IMR-90 (cell line): ENCODE measurements around the gene ADM5. TPM values are rescaled to one million over a fixed set of nuclear protein-coding genes. Genes with fewer than 3 reads are reported as not detected.
A peak's percentile ranks its signal among the peaks of the same experiment; 100 is the strongest.

Experiments
- ATAC-seq: fragments of 200-7000 bp; cut with Tn5 transposase; 2 replicates; pipeline ENCODE4 v1.9.1; 2020; ENCODE audit warnings: low read depth, mild to moderate bottlenecking, moderate library complexity
- BruUV-seq: library from RNA; stranded (reverse); fragments of 400-500 nt; replicated peaks from 2 replicates; lab custom pipeline; 2021; lab: Mats Ljungman, UMichigan
- CTCF ChIA-PET: fragments of 300-600 bp; formaldehyde crosslinking; extraction: SDS; loops from one replicate; lab custom pipeline; 2021; ENCODE audit warnings: antibody characterized with exemption; lab: Yijun Ruan, JAX
- POLR2A ChIA-PET: fragments of 300-600 bp; sonication (Branson Sonifier 250); formaldehyde crosslinking; loops from one replicate; lab custom pipeline; 2022; ENCODE audit warnings: antibody characterized with exemption; ENCODE audit not compliant: unreplicated experiment; lab: Charles Lee
- DNase-seq: peaks from one replicate; pipeline ENCODE4 v3.0.0; 2013
- H2AFZ ChIP-seq: replicated peaks from 2 replicates; pipeline ENCODE3; 2013; ENCODE audit warnings: low read length, mild to moderate bottlenecking; ENCODE audit not compliant: poor library complexity
- H2AK5ac ChIP-seq: 2 replicates; pipeline ENCODE4 v1.6.1; 2013; ENCODE audit warnings: low read depth, low read length, inconsistent platforms
- H2AK9ac ChIP-seq: replicated peaks from 2 replicates; pipeline ENCODE3; 2013; ENCODE audit warnings: mild to moderate bottlenecking, low read depth, low read length, moderate library complexity; ENCODE audit not compliant: poor library complexity
- H2BK120ac ChIP-seq: 2 replicates; pipeline ENCODE4 v1.6.1; 2013; ENCODE audit warnings: low read depth, low read length, inconsistent platforms
- H2BK15ac ChIP-seq: 3 replicates; pipeline ENCODE4 v1.6.1; 2013; ENCODE audit warnings: low read depth, low read length, inconsistent platforms
- H2BK20ac ChIP-seq: 2 replicates; pipeline ENCODE4 v1.6.1; 2013; ENCODE audit warnings: low read depth, mild to moderate bottlenecking, inconsistent platforms, low read length, moderate library complexity
- H2BK5ac ChIP-seq: 2 replicates; pipeline ENCODE4 v1.6.1; 2013; ENCODE audit warnings: mild to moderate bottlenecking, low read depth, low read length, inconsistent platforms; ENCODE audit not compliant: poor library complexity, severe bottlenecking
- H3K14ac ChIP-seq: replicated peaks from 2 replicates; pipeline ENCODE4 v1.6.1; 2013; ENCODE audit warnings: low read depth, low read length, inconsistent platforms
- H3K18ac ChIP-seq: 2 replicates; pipeline ENCODE4 v1.6.1; 2013; ENCODE audit warnings: low read depth, low read length, control low read depth
- H3K23ac ChIP-seq: 2 replicates; pipeline ENCODE4 v1.6.1; 2013; ENCODE audit warnings: low read depth, low read length, inconsistent platforms
- H3K27ac ChIP-seq: 2 replicates; pipeline ENCODE4 v1.5.1; 2013; ENCODE audit warnings: mild to moderate bottlenecking, control low read depth, low read length; ENCODE audit not compliant: insufficient read depth
- H3K27me3 ChIP-seq: 2 replicates; pipeline ENCODE4 v1.6.1; 2013; ENCODE audit warnings: low read length; ENCODE audit not compliant: control insufficient read depth, insufficient read depth
- H3K36me3 ChIP-seq: 2 replicates; pipeline ENCODE4 v1.6.1; 2013; ENCODE audit warnings: low read length, mixed read lengths; ENCODE audit not compliant: control insufficient read depth, insufficient read depth
- H3K4ac ChIP-seq: 2 replicates; pipeline ENCODE4 v1.6.1; 2013; ENCODE audit warnings: low read depth, low read length, inconsistent platforms
- H3K4me1 ChIP-seq: 2 replicates; pipeline ENCODE4 v1.6.1; 2013; ENCODE audit warnings: low read length, mixed read lengths; ENCODE audit not compliant: control insufficient read depth, insufficient read depth
- H3K4me2 ChIP-seq: 2 replicates; pipeline ENCODE4 v1.6.1; 2013; ENCODE audit warnings: low read depth, mild to moderate bottlenecking, control low read depth, low read length, moderate library complexity
- H3K4me3 ChIP-seq: 2 replicates; pipeline ENCODE4 v1.5.1; 2013; ENCODE audit warnings: low read depth, mild to moderate bottlenecking, control low read depth, low read length, moderate library complexity; ENCODE audit not compliant: insufficient read depth
- H3K56ac ChIP-seq: 2 replicates; pipeline ENCODE4 v1.6.1; 2013; ENCODE audit warnings: low read length, inconsistent platforms; ENCODE audit not compliant: insufficient read depth; ENCODE audit errors: extremely low read depth
- H3K79me1 ChIP-seq, 2 experiments: 2 replicates each; pipeline ENCODE4 v1.6.1; 2013; ENCODE audit warnings: low read length in 2 of 2, inconsistent platforms in 1 of 2, low read depth in 1 of 2
- H3K9ac ChIP-seq: 2 replicates; pipeline ENCODE4 v1.6.1; 2013; ENCODE audit warnings: low read depth, low read length, control low read depth
- H3K9me1 ChIP-seq: 2 replicates; pipeline ENCODE4 v1.6.1; 2013; ENCODE audit warnings: low read length, inconsistent platforms; ENCODE audit not compliant: insufficient read depth
- H3K9me3 ChIP-seq: 2 replicates; pipeline ENCODE4 v1.6.1; 2013; ENCODE audit warnings: low read length; ENCODE audit not compliant: control insufficient read depth, insufficient read depth
- H4K20me1 ChIP-seq: 2 replicates; pipeline ENCODE4 v1.6.1; 2013; ENCODE audit warnings: low read length, inconsistent platforms; ENCODE audit not compliant: insufficient read depth
- H4K5ac ChIP-seq: 2 replicates; pipeline ENCODE4 v1.6.1; 2013; ENCODE audit warnings: mild to moderate bottlenecking, low read depth, low read length, control low read depth
- H4K8ac ChIP-seq, 2 experiments: 2 replicates each; pipeline ENCODE4 v1.6.1; 2013; ENCODE audit warnings: low read depth in 2 of 2, low read length in 2 of 2, control low read depth in 1 of 2, inconsistent platforms in 1 of 2
- H4K91ac ChIP-seq: 2 replicates; pipeline ENCODE4 v1.6.1; 2013; ENCODE audit warnings: low read depth, low read length, inconsistent platforms; ENCODE audit not compliant: insufficient read depth
- BHLHE40 ChIP-seq: fragments of 150-350 bp; IDR thresholded peaks from 2 replicates; pipeline ENCODE4 v1.6.1; 2016; ENCODE audit warnings: mild to moderate bottlenecking, low read depth, low read length
- CEBPB ChIP-seq: IDR thresholded peaks from 2 replicates; pipeline ENCODE4 v1.6.1; 2012; ENCODE audit warnings: low read depth, low read length, improper control_type of control experiment
- CHD1 ChIP-seq: IDR thresholded peaks from 2 replicates; pipeline ENCODE4 v1.6.1; 2012; ENCODE audit warnings: low read depth, low read length, improper control_type of control experiment
- ELK1 ChIP-seq: fragments of 150-350 bp; IDR thresholded peaks from 2 replicates; pipeline ENCODE4 v1.6.1; 2016; ENCODE audit warnings: low read depth, mild to moderate bottlenecking, low read length, moderate library complexity, borderline replicate concordance
- FOS ChIP-seq: fragments of 150-350 bp; IDR thresholded peaks from 2 replicates; pipeline ENCODE4 v1.6.1; 2016; ENCODE audit warnings: low read depth, low read length
- MAFK ChIP-seq: IDR thresholded peaks from 2 replicates; pipeline ENCODE4 v1.6.1; 2012; ENCODE audit warnings: low read depth, low read length, improper control_type of control experiment
- MAZ ChIP-seq: IDR thresholded peaks from 2 replicates; pipeline ENCODE4 v1.6.1; 2012; ENCODE audit warnings: low read depth, mild to moderate bottlenecking, low read length, improper control_type of control experiment, moderate library complexity, borderline replicate concordance
- MXI1 ChIP-seq: IDR thresholded peaks from 2 replicates; pipeline ENCODE4 v1.6.1; 2012; ENCODE audit warnings: low read depth, mild to moderate bottlenecking, low read length, moderate library complexity, borderline replicate concordance
- NFE2L2 ChIP-seq: fragments of 150-350 bp; IDR thresholded peaks from 2 replicates; pipeline ENCODE4 v1.6.1; 2016; ENCODE audit warnings: low read depth, mild to moderate bottlenecking, low read length
- POLR2A ChIP-seq: IDR thresholded peaks from 2 replicates; pipeline ENCODE4 v1.6.1; 2012; ENCODE audit warnings: mild to moderate bottlenecking, low read depth, low read length
- RCOR1 ChIP-seq: IDR thresholded peaks from 2 replicates; pipeline ENCODE4 v1.6.1; 2012; ENCODE audit warnings: mild to moderate bottlenecking, low read length, improper control_type of control experiment; ENCODE audit not compliant: insufficient replicate concordance
- RFX5 ChIP-seq: IDR thresholded peaks from 2 replicates; pipeline ENCODE4 v1.8.0; 2012; ENCODE audit warnings: low read depth, mild to moderate bottlenecking, low read length, moderate library complexity
- SMC3 ChIP-seq: fragments of 150-350 bp; IDR thresholded peaks from 2 replicates; pipeline ENCODE4 v1.6.1; 2016; ENCODE audit warnings: low read depth, mild to moderate bottlenecking, antibody characterized with exemption, low read length, moderate library complexity
- USF2 ChIP-seq: fragments of 150-350 bp; IDR thresholded peaks from 2 replicates; pipeline ENCODE4 v1.6.1; 2017; ENCODE audit warnings: mild to moderate bottlenecking, antibody characterized with exemption, low read length, low read depth
- WGBS, 2 experiments: methylation state at CpG; one replicate each; pipeline versions ENCODE4 v1.1.5 to v1.1.7; 2013; ENCODE audit warnings: missing lambda C conversion rate in 2 of 2; ENCODE audit not compliant: insufficient read length in 1 of 2; ENCODE audit errors: extremely low coverage in 2 of 2; 5-methylcytosine and 5-hydroxymethylcytosine counted together
- dilution Hi-C: fragments of 300-500 bp; cut with HindIII; formaldehyde crosslinking; loops from one replicate; pipeline ENCODE4 v1.14.3; 2018; ENCODE audit warnings: low sequenced_read_pairs; ENCODE audit not compliant: unreplicated experiment
- in situ Hi-C: fragments of 300-500 bp; cut with MboI; formaldehyde crosslinking; loops from 3 replicates; pipeline ENCODE4 v1.14.3; 2019; ENCODE audit warnings: low sequenced_read_pairs, inconsistent platforms, mixed read lengths
- intact Hi-C: fragments of 100-400 bp; cut with micrococcal nuclease; formaldehyde crosslinking; loops from 2 replicates; pipeline ENCODE4 v1.10.0; 2022
- polyA plus RNA-seq, 3 experiments: library from polyadenylated mRNA; depleted of rRNA; stranded (reverse); fragments of >200 nt; gene quantifications; 2 replicates each; pipeline ENCODE4 v1.2.3, GENCODE V29; 2012; ENCODE audit warnings: low replicate concordance in 1 of 3
- total RNA-seq: library from RNA; depleted of rRNA; stranded (reverse); fragments of >200 nt; gene quantifications from 2 replicates; pipeline ENCODE4 v1.2.3, GENCODE V29; 2012

The ADM5 gene
- total and polyA plus RNA-seq, 2 of the 4 experiments (the other 2 are of a cell fraction), result 0.18 to 0.99 TPM

- Histone ChIP-seq H3K56ac (peak within 1 kb of the TSS; percentile 99), H3K18ac (peak within 1 kb of the TSS; percentile 97), H4K5ac (peak within 1 kb of the TSS; percentile 98), H2BK5ac (peak within 1 kb of the TSS; percentile 97), H2BK20ac (peak within 1 kb of the TSS; percentile 85), H2BK15ac (peak within 1 kb of the TSS; percentile 78; the same call in 2 of the 3 replicates), H4K91ac (peak within 1 kb of the TSS; percentile 98), H2AK9ac (peak within 1 kb of the TSS; percentile 100), H3K23ac (peak within 1 kb of the TSS; percentile 96), H3K79me1 (peaks cover 30 to 68% of the 10 kb centered on the region in 2 experiments; a peak in 3 of 4 replicates), H3K4me3 (peak within 1 kb of the TSS; percentile 65), H3K14ac (peak within 1 kb of the TSS; percentile 99), H2AFZ (peak within 1 kb of the TSS; percentile 73), H3K4me1 (peaks cover 7% of the 10 kb centered on the region), H4K20me1 (peaks cover 19% of the 10 kb centered on the region), H3K4me2 (peak within 1 kb of the TSS; percentile 91), H3K9me3 (no peaks in the 10 kb centered on the region), H2AK5ac (peak within 1 kb of the TSS; percentile 100), H3K9ac (peak within 1 kb of the TSS; percentile 97), H2BK120ac (peak within 1 kb of the TSS; percentile 94), H3K9me1 (peaks cover 8% of the 10 kb centered on the region; the same call in 1 of the 2 replicates), H3K27me3 (no peaks in the 10 kb centered on the region), H3K4ac (peak within 1 kb of the TSS; percentile 99), H3K36me3 (peaks cover 10% of the 10 kb centered on the region), H4K8ac (peak within 1 kb of the TSS; percentile 97 to 98), H3K27ac (peak within 1 kb of the TSS; percentile 99)
- in situ Hi-C loops (no loop called here), dilution Hi-C loops (no loop called here), intact Hi-C loops (loop anchor here (2.0 kb wide), 2 partner anchors 36 to 50 kb away; partner anchors contain the start of genes PRMT1 and PRR12)
- 0% methylated on average over 19 of the region's 51 CpGs; no CpG with 5 or more reads in 1 of the 2 experiments for WGBS, 2 experiments
- ATAC-seq (peak; percentile 69), DNase-seq (peak; percentile 100)
- TF ChIP-seq BHLHE40 (no peak), POLR2A (no peak; the same call in none of the 2 replicates), USF2 (peak; percentile 37; the same call in 1 of the 2 replicates), ELK1 (0 out of 2 replicates have a peak, but pooled peaks have one; percentile 38), SMC3 (no peak), RFX5 (peak; percentile 5; the same call in 1 of the 2 replicates), MAFK (0 out of 2 replicates have a peak, but pooled peaks have one; percentile 8), NFE2L2 (0 out of 2 replicates have a peak, but pooled peaks have one; percentile 5), RCOR1 (peak; percentile 62), CHD1 (no peak), CEBPB (no peak), MXI1 (no peak; the same call in 1 of the 2 replicates), MAZ (peak; percentile 95), FOS (peak; percentile 89)
- POLR2A ChIA-PET, result interaction anchor here (0.6 to 1.1 kb wide), 6 partner anchors 15 to 210 kb away, joined by 3 to 9 read pairs (median 5); no protein-coding TSS in a partner anchor
- BruUV-seq, result no TSS peak
- CTCF ChIA-PET, result interaction anchor here (0.5 to 2.5 kb wide), 6 partner anchors 9 to 173 kb away, joined by 3 to 7 read pairs (median 4); partner anchors contain the start of gene FUZ
These were observed 49.1 kb upstream of the ADM5 start, which contains the start of gene RRAS for GRCh38 chr19:49640113-49640898. Gene RRAS, minus strand, starts transcription at chr19:49640143. Its CDS starts 45 bp downstream, at chr19:49640098.
